Measurements from ENCODE around the gene KRTAP1-3.

GRCh38 chr17:41048441-41048840 lies 13.8 kb upstream of the KRTAP1-3 start:
- TF ChIP-seq CTCF (IDR thresholded peaks at IDR 0.05; ENCODE audit: low read length) (no peak), EZH2phosphoT487 (IDR thresholded peaks at IDR 0.05; ENCODE audit: low read length) (no peak), EZH2 (optimal IDR thresholded peaks at IDR 0.05; ENCODE audit: low read depth, low read length) (no peak)

Measured in MM.1S (cell line).